Breast epithelium (tissue), 4 donors: ENCODE data around the gene CDC42EP5. TPM values are rescaled to one million over a fixed set of nuclear protein-coding genes. Genes with fewer than 3 reads are reported as not detected.

Source experiments
- DNase-seq, 2 donors: peaks; one replicate each; pipeline ENCODE4 v3.0.0-alpha.2; 2019; ENCODE audit warnings: low spot score in 2 of 2
- H3K27ac ChIP-seq, 2 donors: fragments of 200-600 bp; sonication (generic) in 1 of 2; one replicate each; pipeline ENCODE4 v1.5.1; 2016 to 2019; ENCODE audit warnings: mild to moderate bottlenecking in 1 of 2
- H3K27me3 ChIP-seq, 2 donors: fragments of 200-600 bp; sonication (generic) in 1 of 2; one replicate each; pipeline versions ENCODE4 v1.5.1 to v1.6.0; 2017 to 2019; ENCODE audit warnings: control low read depth in 1 of 2, mild to moderate bottlenecking in 1 of 2
- H3K36me3 ChIP-seq: fragments of 200-600 bp; one replicate; pipeline ENCODE4 v1.5.1; 2019
- H3K4me1 ChIP-seq, 2 donors: fragments of 200-600 bp; sonication (generic); one replicate each; pipeline ENCODE4 v1.5.1; 2016 to 2019; ENCODE audit warnings: control low read depth in 1 of 2
- H3K4me3 ChIP-seq, 3 donors: fragments of 200-600 bp; sonication (generic); 1 replicate in 2 of 3; 2 replicates in 1 of 3; pipeline ENCODE4 v1.5.1; 2016 to 2019; ENCODE audit warnings: mild to moderate bottlenecking in 3 of 3, moderate library complexity in 2 of 3
- H3K9me3 ChIP-seq, 2 donors: fragments of 200-600 bp; sonication (generic) in 1 of 2; one replicate each; pipeline ENCODE4 v1.5.1; 2016 to 2019; ENCODE audit warnings: control low read depth in 1 of 2
- CTCF ChIP-seq, 3 donors: fragments of 450-650 bp; IDR thresholded peaks; one replicate each; pipeline ENCODE4 v1.5.1; 2016 to 2017; ENCODE audit warnings: antibody characterized with exemption in 3 of 3, mild to moderate bottlenecking in 3 of 3, moderate library complexity in 3 of 3
- POLR2A ChIP-seq: fragments of 450-650 bp; IDR thresholded peaks from one replicate; pipeline ENCODE4 v1.6.1; 2016; ENCODE audit warnings: antibody characterized with exemption, mild to moderate bottlenecking, moderate library complexity
- POLR2AphosphoS5 ChIP-seq, 3 donors: sonication (generic); formaldehyde crosslinking; IDR thresholded peaks; one replicate each; pipeline ENCODE4 v1.6.1; 2017; ENCODE audit warnings: antibody characterized with exemption in 3 of 3
- intact Hi-C: fragments of 100-400 bp; cut with DNase I; formaldehyde crosslinking; loops from one replicate; pipeline ENCODE4 v1.15.1; 2023; ENCODE audit warnings: low total_unique reads
- total RNA-seq, 3 donors: library from RNA; depleted of rRNA; stranded (reverse); fragments of >200 nt; gene quantifications; one replicate each; pipeline ENCODE4 v1.1.0, GENCODE V29; 2016

CDC42EP5 gene
- total RNA-seq, 3 donors from 2014 or later, result 8.8 to 40.6 (median 17.4) TPM

- no peak overlapping the region for H3K27ac ChIP-seq
- TF ChIP-seq POLR2AphosphoS5 (IDR thresholded peaks at IDR 0.05), result no peak
- TF ChIP-seq CTCF (IDR thresholded peaks at IDR 0.05), result no peak
- TF ChIP-seq POLR2A, result no peak
- no peak overlapping the region for H3K4me3 ChIP-seq
- no peak for DNase-seq
- H3K27me3 ChIP-seq, result no peaks in the 10 kb centered on the region
- H3K36me3 ChIP-seq, result peaks cover 33% of the 10 kb centered on the region
- H3K4me1 ChIP-seq, result peaks cover 4 to 12% of the 10 kb centered on the region in 2 donors
- intact Hi-C loops, result no loop called here
- H3K9me3 ChIP-seq, result no peaks in the 10 kb centered on the region
These were observed 20.5 kb downstream of the CDC42EP5 start for GRCh38 chr19:54452626-54453025.

- Histone ChIP-seq H3K27me3 (no peaks in the 10 kb centered on the region), H3K4me3 (no peak overlapping the region), H3K27ac (no peak overlapping the region), H3K9me3 (no peaks in the 10 kb centered on the region), H3K36me3 (peaks cover 30% of the 10 kb centered on the region), H3K4me1 (peaks cover 4 to 15% of the 10 kb centered on the region in 2 donors)
- intact Hi-C loops, result no loop called here
- DNase-seq, result no peak
- TF ChIP-seq CTCF (IDR thresholded peaks at IDR 0.05), result no peak
- TF ChIP-seq POLR2AphosphoS5 (IDR thresholded peaks at IDR 0.05), result no peak
- no peak for TF ChIP-seq POLR2A
These were observed 21.1 kb downstream of the CDC42EP5 start for GRCh38 chr19:54451997-54452396.

- Histone ChIP-seq H3K27me3 (no peaks in the 10 kb centered on the region), H3K36me3 (peaks cover 24% of the 10 kb centered on the region), H3K27ac (peak overlapping the region in 1 of 2 donors; percentile 40), H3K9me3 (no peaks in the 10 kb centered on the region), H3K4me3 (no peak overlapping the region), H3K4me1 (peaks cover 4 to 17% of the 10 kb centered on the region in 2 donors)
- intact Hi-C loops, result no loop called here
- TF ChIP-seq POLR2AphosphoS5 (IDR thresholded peaks at IDR 0.05), result no peak
- TF ChIP-seq CTCF (IDR thresholded peaks at IDR 0.05), result no peak
- no peak for TF ChIP-seq POLR2A
- DNase-seq, result no peak
These were observed 21.7 kb downstream of the CDC42EP5 start for GRCh38 chr19:54451331-54451871.

GRCh38 chr19:54449701-54450069, 23.4 kb downstream of the CDC42EP5 start:
- H3K4me1 ChIP-seq, result peaks cover 4 to 17% of the 10 kb centered on the region in 2 donors
- H3K9me3 ChIP-seq, result no peaks in the 10 kb centered on the region
- intact Hi-C loops, result no loop called here
- peak overlapping the region; percentile 97 for H3K27ac ChIP-seq
- peaks cover 7% of the 10 kb centered on the region for H3K36me3 ChIP-seq
- H3K27me3 ChIP-seq, result no peaks in the 10 kb centered on the region
- DNase-seq, result no peak
- peak overlapping the region; percentile 76 to 96 (median 94) for H3K4me3 ChIP-seq
- TF ChIP-seq POLR2AphosphoS5 (IDR thresholded peaks at IDR 0.05) (no peak), CTCF (IDR thresholded peaks at IDR 0.05) (no peak), POLR2A (no peak)

GRCh38 chr19:54448774-54449700, 24.1 kb downstream of the CDC42EP5 start, which contains the start of gene LENG8:
TSS of gene LENG8 (plus strand) at chr19:54449199. CDS start at chr19:54451345, 2,146 bp downstream.
- H3K36me3 ChIP-seq, result peaks cover 7% of the 10 kb centered on the region
- intact Hi-C loops, result no loop called here

More at GRCh38 chr19:54448774-54449700, 24.1 kb downstream of the CDC42EP5 start, which contains the start of gene LENG8:
- H3K4me1 ChIP-seq, result peaks cover 4 to 17% of the 10 kb centered on the region in 2 donors
- H3K9me3 ChIP-seq, result no peaks in the 10 kb centered on the region
- H3K27ac ChIP-seq, result peak within 1 kb of the TSS; percentile 97
- H3K27me3 ChIP-seq, result no peaks in the 10 kb centered on the region
- TF ChIP-seq POLR2AphosphoS5 (IDR thresholded peaks at IDR 0.05) (peak; percentile 98 to 99 (median 99)), CTCF (IDR thresholded peaks at IDR 0.05) (peak in 1 of 3 donors; percentile 1), POLR2A (peak; percentile 97)
- peak; percentile 98 for DNase-seq
- H3K4me3 ChIP-seq, result peak within 1 kb of the TSS; percentile 76 to 96 (median 94)
